Lung microvascular endothelial cell (primary cell): ENCODE measurements around the gene PPP1R12B. TPM values are rescaled to one million over a fixed set of nuclear protein-coding genes. Genes with fewer than 3 reads are reported as not detected.

Experiments
- DNase-seq, 2 donors: peaks; one replicate each; pipeline versions ENCODE4 v3.0.0 to v3.0.0-alpha.2; 2010; ENCODE audit warnings: low read depth in 2 of 2
- total RNA-seq: library from RNA; depleted of rRNA; stranded (reverse); fragments of >200 nt; gene quantifications from 2 replicates; pipeline ENCODE4 v1.2.1, GENCODE V29; 2014

PPP1R12B gene, protein sequence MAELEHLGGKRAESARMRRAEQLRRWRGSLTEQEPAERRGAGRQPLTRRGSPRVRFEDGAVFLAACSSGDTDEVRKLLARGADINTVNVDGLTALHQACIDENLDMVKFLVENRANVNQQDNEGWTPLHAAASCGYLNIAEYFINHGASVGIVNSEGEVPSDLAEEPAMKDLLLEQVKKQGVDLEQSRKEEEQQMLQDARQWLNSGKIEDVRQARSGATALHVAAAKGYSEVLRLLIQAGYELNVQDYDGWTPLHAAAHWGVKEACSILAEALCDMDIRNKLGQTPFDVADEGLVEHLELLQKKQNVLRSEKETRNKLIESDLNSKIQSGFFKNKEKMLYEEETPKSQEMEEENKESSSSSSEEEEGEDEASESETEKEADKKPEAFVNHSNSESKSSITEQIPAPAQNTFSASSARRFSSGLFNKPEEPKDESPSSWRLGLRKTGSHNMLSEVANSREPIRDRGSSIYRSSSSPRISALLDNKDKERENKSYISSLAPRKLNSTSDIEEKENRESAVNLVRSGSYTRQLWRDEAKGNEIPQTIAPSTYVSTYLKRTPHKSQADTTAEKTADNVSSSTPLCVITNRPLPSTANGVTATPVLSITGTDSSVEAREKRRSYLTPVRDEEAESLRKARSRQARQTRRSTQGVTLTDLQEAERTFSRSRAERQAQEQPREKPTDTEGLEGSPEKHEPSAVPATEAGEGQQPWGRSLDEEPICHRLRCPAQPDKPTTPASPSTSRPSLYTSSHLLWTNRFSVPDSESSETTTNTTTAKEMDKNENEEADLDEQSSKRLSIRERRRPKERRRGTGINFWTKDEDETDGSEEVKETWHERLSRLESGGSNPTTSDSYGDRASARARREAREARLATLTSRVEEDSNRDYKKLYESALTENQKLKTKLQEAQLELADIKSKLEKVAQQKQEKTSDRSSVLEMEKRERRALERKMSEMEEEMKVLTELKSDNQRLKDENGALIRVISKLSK
- 3.1 and 5.0 TPM in 2 replicates for total RNA-seq

DNA sequence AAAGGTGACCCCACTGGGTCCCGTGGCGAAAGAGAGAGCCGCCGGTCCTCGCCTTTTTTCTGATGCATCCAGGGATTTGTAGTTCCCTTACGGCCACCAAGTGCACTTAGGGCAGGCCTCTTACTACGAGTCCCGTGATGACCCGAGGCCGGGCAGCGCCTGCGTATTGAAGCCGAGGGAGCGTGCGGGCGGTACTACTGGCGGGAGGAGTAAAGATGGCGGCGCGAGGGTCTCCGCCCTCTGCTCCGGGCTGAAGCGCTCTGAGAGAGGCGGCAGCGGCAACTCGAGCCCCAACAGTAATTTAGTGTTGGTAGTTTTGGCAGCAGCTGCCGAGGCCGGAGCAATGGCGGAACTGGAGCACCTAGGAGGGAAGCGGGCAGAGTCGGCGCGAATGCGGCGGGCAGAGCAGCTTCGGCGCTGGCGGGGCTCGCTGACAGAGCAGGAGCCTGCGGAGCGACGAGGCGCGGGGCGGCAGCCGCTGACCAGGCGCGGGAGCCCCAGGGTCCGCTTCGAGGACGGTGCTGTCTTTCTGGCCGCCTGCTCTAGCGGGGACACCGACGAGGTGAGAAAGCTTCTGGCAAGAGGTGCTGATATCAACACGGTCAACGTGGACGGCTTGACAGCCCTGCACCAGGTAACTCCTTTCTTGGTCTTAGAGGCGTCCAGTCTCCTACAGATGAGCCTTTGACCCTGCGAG is at the start of gene PPP1R12B:
Gene PPP1R12B (plus strand): TSS at position 191 of the 697 bp plus-strand sequence. CDS start 153 bp downstream, at position 344.
- peak; percentile 99 for DNase-seq

DNA sequence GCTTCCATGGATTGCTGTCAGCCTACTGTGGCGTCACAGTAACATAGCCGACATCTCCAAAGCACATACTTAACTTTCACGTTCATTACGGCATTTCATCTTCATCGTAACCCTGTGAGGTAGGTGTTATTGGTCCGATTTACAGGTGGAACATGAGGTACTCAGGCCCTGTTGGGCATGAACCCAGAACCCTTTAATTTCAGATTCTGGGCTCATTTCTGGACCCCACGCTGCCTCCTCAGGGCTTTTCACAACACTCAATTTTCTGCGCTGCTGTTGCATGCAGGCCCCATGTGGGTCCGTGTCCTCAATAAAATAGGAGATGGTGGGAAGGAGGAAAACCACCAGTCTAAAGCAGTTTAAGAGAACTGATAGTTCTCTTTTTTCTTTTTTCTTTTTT is 46.3 kb upstream of the PPP1R12B start:
- no peak for DNase-seq

DNA sequence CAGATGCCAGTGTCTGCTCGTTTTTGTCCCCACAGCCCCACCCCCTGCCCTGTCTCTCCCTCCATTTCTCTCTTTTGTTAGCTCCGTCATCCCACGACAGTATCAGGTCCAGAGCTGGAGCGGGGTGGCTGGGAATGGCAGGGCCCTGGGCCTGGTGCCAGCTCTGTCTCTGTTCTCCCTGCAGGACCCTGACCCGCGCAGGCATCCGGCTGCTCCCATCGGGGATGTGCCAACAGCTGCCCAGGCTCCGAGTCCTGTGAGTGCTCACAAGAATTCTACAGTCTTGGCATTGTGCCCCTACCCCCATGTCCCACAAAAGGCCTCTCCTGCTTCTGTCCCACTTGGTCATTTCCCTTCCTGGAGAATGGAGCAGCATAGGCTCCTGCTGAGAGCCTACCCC is 44.1 kb upstream of the PPP1R12B start:
- DNase-seq = no peak

DNA sequence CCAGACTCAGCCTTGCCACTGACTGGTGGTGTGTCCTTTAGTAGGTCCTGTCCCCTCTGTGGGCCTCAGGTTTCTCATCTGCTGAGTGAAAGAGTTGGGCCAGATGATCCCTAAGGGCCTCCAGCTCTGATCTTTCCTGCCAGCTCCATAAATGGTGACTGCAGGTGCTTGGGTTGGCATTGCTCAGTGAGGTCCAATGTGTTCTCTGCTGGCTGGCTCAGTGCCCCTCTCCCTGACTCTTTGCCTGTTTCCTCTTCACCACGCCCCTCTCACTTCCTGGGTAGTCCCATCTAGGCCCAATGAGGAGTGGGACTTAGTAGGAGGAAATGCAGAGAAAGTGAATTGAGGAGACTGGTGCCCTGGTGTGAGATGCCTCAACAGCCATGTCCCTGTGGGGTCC is 43.3 kb upstream of the PPP1R12B start:
- no peak for DNase-seq

DNA sequence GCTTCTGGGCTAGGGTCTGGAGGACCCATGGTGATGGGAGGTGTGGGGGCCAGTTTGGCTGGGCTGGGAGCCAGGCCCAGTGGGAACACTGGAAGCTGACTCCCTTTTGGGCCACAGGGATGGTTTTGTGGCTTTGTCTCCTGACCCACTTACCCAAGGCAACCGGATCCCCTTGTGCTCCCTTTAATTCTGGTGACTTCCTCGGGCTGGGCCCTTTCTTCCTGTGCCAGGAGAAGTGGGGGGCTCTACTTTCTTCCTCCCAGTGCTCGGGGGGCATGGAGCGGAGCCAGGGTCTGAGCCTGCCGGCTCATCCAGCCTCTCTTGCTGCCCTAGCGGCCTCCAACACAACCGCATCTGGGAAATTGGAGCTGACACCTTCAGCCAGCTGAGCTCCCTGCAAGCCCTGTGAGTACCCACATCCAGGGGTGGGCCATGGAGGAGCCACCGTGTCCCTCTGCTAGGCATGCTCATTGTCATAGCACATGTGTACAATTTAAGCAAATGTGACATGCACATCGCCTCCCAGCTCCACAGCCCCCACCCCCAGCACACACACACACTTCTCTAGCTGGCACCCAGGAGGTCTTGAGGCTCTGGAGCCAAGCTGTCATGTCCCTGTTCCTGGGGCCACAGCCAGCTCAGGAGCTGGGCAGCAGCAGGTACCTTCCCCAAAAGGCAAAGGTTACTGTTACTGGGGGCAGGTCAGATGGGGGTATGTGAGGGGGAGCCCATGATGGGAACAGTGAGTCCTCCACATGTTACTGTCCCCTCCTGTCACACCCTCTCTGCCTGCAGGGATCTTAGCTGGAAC is 41.8 kb upstream of the PPP1R12B start:
- DNase-seq = no peak

DNA sequence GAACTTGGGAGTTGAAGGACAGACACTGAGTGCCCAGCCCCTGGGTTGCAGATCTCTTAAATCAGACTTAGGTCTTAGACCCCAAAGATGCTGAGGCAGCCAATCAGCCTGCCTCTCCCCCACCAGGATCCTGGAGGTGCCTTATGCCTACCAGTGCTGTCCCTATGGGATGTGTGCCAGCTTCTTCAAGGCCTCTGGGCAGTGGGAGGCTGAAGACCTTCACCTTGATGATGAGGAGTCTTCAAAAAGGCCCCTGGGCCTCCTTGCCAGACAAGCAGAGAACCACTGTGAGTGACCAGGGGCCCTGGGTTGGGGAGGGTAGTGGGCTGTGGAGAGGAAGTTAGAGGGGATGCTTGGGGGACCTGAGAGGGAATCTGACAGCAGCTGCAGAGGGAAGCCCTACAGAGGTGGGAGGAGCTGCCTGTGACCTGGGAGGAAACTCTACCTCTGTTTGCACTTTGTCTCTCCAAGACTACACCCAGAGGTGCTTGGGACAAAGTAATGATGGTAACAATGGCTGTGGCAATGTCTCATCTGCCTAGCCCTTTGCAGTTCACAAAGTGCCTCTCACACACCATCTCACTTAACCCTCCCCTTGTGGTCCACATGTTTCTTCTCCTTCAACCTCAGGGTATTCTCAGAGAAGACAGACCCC is 38.3 kb upstream of the PPP1R12B start:
- DNase-seq = no peak

DNA sequence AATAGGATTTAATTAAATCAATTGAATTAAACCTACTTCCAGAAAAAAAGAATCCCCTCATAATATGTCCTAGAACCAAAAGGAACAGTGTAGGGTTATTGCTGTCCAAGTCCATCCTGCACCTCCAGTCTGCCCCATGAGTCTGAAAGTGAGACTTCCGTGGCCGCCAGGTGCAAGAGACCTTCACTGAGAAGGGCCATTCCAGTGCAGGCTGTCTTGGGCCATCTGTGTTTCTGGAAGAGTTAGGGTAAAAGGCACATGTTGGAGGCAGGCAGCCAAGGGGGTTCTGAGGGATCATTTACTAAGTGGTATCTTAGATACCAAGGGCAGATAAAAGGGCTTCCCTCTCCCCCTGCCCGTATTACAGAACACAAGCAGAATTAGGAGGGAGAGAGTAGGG is 37.8 kb upstream of the PPP1R12B start:
- DNase-seq = no peak

DNA sequence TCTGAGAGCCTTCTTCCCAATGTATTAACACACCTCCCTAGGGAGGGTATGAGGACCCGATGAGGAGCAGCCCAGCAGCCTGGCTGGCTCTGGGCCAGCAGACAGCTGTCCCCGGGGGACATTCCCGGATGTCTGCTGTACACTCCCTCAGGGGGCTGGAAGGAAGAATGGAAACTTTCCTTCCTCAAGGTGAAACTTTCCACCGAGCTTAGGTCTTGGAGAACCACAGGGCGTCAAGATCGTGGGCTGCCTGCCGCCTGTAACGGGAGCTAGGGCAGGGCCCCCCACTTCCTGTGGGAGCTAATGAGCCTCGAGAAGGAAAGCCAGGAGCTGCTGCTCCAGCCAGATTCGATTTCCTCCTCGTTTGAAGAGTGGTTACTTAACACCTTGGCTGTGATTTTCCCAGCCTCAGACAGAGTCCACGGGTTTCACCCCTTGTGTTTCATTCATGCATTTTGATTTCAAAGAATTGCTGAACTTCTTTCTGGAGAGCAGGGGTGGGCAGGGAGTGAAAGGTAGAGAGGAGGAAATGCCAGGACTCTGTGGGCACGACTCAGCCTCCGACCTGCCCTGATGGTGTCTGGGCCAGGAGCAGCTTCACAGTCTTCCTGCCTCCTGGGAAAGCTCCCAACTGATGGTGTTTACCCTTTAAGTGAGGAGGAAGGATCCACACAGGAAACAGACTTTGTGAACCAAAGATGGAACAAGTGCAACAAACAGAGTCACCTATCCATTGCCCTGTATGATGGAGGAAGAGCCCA is 36.4 kb upstream of the PPP1R12B start:
- peak in 1 of 2 donors; percentile 19 for DNase-seq

DNA sequence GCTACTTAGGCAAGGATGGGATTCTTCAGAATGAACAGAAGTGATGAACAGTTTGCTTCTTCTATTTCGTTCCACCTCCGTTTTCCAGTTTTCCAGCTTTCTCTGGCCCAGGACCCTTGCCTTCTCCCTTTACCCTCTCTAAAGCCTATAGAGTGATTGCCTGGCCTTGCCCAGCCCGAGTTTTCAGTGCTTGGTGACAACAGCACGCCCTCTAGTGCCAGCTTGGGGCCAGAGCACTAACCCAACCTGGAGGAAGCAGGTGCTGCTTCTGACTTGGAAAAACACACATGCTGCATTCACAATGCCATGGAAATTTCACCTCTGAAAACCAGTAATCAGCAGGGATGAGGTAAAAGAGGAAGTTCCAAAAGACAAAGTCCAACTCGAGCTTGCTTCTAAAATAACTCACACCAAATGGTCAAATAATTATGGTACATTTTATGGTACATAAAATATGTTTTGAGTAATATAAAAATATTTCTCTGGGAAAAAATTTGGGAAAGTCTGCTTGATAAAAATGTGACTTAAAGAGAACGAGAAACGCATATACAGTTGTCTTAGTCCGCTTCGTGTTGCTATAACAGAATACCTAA is 32.8 kb upstream of the PPP1R12B start:
- peak; percentile 80 to 90 for DNase-seq

DNA sequence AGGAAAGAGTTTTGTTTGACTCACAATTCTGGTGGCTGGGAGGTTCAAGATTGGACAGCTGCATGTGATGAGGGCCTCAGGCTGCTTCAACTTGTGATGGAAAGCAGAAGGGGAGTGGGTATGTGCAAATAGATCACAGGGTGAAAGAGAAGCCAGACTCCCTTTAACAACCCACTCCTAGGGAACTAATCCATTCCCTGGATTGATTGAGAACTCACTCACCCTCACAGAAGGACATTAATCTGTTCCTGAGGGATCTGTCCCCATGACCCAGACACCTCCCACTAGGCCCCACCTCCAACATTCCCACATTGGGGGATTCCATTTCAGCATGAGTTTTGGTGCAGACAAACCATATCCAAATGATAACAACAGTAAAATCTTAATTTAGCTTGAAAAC is 32.3 kb upstream of the PPP1R12B start:
- no peak for DNase-seq

DNA sequence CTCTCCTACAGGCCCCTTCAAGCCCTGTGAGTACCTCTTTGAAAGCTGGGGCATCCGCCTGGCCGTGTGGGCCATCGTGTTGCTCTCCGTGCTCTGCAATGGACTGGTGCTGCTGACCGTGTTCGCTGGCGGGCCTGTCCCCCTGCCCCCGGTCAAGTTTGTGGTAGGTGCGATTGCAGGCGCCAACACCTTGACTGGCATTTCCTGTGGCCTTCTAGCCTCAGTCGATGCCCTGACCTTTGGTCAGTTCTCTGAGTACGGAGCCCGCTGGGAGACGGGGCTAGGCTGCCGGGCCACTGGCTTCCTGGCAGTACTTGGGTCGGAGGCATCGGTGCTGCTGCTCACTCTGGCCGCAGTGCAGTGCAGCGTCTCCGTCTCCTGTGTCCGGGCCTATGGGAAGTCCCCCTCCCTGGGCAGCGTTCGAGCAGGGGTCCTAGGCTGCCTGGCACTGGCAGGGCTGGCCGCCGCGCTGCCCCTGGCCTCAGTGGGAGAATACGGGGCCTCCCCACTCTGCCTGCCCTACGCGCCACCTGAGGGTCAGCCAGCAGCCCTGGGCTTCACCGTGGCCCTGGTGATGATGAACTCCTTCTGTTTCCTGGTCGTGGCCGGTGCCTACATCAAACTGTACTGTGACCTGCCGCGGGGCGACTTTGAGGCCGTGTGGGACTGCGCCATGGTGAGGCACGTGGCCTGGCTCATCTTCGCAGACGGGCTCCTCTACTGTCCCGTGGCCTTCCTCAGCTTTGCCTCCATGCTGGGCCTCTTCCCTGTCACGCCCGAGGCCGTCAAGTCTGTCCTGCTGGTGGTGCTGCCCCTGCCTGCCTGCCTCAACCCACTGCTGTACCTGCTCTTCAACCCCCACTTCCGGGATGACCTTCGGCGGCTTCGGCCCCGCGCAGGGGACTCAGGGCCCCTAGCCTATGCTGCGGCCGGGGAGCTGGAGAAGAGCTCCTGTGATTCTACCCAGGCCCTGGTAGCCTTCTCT is 30.3 kb upstream of the PPP1R12B start:
- DNase-seq = no peak

DNA sequence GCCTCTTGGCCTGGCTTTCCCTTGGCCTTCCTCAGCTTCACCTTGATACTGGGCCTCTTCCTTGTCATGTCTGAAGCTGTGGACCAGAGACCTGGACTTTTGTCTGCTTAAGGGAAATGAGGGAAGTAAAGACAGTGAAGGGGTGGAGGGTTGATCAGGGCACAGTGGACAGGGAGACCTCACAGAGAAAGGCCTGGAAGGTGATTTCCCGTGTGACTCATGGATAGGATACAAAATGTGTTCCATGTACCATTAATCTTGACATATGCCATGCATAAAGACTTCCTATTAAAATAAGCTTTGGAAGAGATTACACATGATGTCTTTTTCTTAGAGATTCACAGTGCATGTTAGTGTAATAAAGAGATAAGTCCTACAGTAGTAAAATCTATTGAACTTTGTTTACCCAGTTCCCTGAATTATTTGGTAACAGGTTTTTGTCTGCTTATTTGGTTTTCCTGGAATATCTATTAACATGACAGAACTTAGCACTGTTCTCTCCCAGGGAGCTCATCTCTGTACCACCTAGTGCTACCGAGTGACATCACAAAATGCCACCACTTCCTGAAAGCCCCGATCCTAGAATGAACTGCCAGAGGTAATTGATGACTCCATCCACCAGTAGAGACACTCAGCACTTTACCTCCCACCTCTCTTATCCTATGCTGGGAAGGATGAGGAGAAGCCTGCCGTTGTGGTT is 29.0 kb upstream of the PPP1R12B start:
- DNase-seq = peak in 1 of 2 donors; percentile 49

DNA sequence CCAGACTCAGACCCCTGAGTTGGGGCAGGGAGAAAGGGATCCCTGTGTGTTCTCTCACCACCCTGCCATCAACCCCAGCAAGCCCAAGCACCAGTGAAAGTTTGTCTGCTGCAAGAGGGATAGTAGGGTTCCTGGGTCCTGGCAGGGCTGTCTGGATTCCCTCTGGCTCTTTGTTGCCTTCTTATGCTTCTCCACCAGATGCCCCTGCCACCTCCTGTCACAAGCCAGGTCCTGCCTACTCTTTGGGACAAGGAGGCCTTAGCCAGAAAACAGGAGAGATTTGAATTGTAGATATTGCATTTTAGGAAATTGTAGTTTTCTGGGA is 28.5 kb upstream of the PPP1R12B start:
- DNase-seq = no peak

DNA sequence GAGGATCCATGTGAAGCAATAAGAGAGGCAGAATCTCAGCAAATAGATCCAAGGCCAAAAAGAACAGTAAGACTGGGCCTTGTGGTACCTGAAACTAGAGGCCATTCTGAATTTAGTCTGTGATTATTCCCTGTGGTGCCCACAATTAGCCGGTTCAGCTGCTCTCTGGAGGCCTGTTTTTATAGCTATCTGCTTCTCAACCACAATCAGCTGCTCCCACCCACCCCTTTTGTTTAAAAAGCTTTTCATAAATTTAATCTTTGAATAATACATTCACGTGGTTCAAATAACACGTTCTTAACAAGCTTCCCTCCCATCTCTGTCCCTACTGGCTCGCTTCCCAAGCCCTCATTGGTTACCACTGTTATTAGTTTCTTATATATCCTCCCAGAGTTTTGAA is 24.8 kb upstream of the PPP1R12B start:
- DNase-seq = no peak

DNA sequence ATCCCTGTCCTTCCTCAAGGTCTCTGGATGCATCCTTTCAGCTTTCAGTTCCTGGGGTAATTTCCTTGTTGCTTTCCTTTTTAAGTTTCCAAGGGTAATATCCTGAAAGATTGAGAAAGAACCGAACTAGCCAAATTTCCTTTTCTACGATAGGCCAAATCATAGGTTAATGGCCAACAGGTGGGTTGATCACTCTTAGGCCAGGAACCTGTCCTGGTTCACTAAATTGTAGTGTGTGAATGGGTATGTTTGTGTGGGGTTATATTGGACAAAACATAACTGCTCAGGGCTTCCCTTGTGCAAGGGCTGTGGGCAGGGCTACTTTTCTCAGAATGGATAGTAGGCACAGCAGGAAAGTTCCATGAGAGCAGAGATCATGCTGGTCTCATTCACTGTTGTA is 23.9 kb upstream of the PPP1R12B start:
- no peak for DNase-seq

DNA sequence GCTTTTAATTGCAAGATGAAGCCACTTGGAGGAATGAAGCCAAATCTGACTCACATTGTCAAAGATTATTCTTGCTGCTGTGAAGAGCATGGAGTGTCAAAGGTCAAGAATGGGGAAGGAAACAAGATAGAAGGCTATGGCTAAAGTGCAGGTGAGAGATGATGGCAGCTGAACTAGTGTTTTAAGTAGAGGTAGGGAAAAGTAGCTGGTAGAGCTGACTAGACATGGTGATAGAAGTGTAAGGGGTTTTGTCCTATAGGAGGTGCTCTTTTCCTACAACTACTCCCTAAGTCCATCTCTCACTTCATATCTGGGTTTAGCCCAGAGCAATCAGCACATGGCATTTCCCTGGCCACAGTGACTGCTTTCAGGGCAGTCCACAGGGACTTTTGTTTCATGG is 18.6 kb upstream of the PPP1R12B start:
- DNase-seq = no peak

DNA sequence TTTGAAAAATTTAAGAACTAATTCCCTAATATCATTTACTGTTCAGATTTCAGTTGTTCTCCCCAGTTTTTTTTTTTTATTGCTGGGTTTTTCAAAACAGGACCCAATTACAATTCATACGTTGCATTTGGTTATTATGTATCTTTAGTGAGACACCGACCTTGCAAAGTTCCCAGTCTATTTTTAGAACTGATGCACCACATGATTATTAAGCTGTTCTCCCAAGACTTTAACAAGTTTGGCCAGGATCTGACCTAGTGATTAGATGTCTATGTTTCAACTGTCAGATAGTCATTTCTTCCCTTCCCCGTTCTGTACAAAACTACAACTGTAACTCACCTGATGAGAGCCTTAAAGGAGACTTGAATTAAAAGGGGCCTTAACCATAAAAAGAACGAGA is 14.6 kb upstream of the PPP1R12B start:
- DNase-seq = no peak
